ENCODE data around the gene GPX2.

GPX2 gene

GRCh38 chr14:64910847-64911495, 31.6 kb downstream of the GPX2 start:
- Histone ChIP-seq H3K4me3 (ENCODE audit: low read length) (no peak overlapping the region), H3K4me2 (ENCODE audit: low read depth, low read length) (no peak overlapping the region), H2AFZ (ENCODE audit: low read length) (no peak overlapping the region), H3K4me1 (ENCODE audit: low read length) (peaks cover 10% of the 10 kb centered on the region; the same call in 1 of the 2 replicates), H3K9me2 (replicated peaks; ENCODE audit: insufficient read depth, low read length) (no peaks in the 10 kb centered on the region), H3K79me2 (ENCODE audit: low read length) (peaks cover 18% of the 10 kb centered on the region), H3K9ac (ENCODE audit: low read length) (no peak overlapping the region), H3K9me3 (replicated peaks; ENCODE audit: insufficient read depth, low read length) (no peaks in the 10 kb centered on the region), H3K36me3 (replicated peaks; ENCODE audit: insufficient read depth, low read length) (no peaks in the 10 kb centered on the region), H3K27ac (ENCODE audit: low read length) (no peak overlapping the region), H4K20me1 (ENCODE audit: insufficient read depth, low read length) (no peaks in the 10 kb centered on the region), H3K27me3 (replicated peaks; ENCODE audit: insufficient read depth, low read length) (no peaks in the 10 kb centered on the region), H3F3A (ENCODE audit: insufficient read depth, low read length) (no peaks in the 10 kb centered on the region)
- no peak for DNase-seq
- TF ChIP-seq EZH2phosphoT487 (IDR thresholded peaks at IDR 0.05; ENCODE audit: low read length) (no peak), CTCF (IDR thresholded peaks at IDR 0.05; ENCODE audit: low read length) (peak; percentile 25; the same call in 1 of the 2 replicates)

DNA sequence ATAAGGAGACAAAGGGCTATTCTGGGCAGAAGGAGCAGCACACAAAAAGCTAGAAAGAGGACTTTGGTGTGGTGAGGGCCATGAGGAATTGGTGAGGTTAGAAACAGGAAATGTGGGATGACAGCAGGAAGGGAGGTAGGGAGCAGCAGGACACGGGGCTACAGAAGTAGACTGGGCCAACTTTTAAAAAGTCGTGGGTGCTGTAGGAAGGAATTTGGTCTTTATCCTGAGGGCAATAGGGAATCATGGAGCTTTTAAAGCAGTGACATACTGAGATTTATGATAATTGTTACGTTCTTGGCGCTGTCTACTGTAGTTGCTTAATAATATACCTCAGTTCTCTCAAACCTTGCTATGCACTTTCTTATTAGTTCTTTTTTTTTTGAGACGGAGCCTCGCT, 36.5 kb downstream of the GPX2 start:
- Histone ChIP-seq H3K27me3 (replicated peaks; ENCODE audit: insufficient read depth, low read length) (no peaks in the 10 kb centered on the region), H3K36me3 (replicated peaks; ENCODE audit: insufficient read depth, low read length) (no peaks in the 10 kb centered on the region), H3K9me3 (replicated peaks; ENCODE audit: insufficient read depth, low read length) (no peaks in the 10 kb centered on the region), H3K79me2 (ENCODE audit: low read length) (no peaks in the 10 kb centered on the region), H3K9me2 (replicated peaks; ENCODE audit: insufficient read depth, low read length) (no peaks in the 10 kb centered on the region), H3K4me1 (ENCODE audit: low read length) (no peaks in the 10 kb centered on the region), H3K4me2 (ENCODE audit: low read depth, low read length) (no peak overlapping the region), H3K9ac (ENCODE audit: low read length) (no peak overlapping the region), H4K20me1 (ENCODE audit: insufficient read depth, low read length) (no peaks in the 10 kb centered on the region), H3F3A (ENCODE audit: insufficient read depth, low read length) (no peaks in the 10 kb centered on the region), H3K27ac (ENCODE audit: low read length) (no peak overlapping the region), H3K4me3 (ENCODE audit: low read length) (no peak overlapping the region), H2AFZ (ENCODE audit: low read length) (no peak overlapping the region)
- TF ChIP-seq EZH2phosphoT487 (IDR thresholded peaks at IDR 0.05; ENCODE audit: low read length) = no peak
- no peak for TF ChIP-seq EZH2 (optimal IDR thresholded peaks at IDR 0.05; ENCODE audit: low read depth, low read length)
- no peak for TF ChIP-seq CTCF (IDR thresholded peaks at IDR 0.05; ENCODE audit: low read length)
- DNase-seq = no peak

- Histone ChIP-seq H3K36me3 (replicated peaks; ENCODE audit: insufficient read depth, low read length) (no peaks in the 10 kb centered on the region), H3F3A (ENCODE audit: insufficient read depth, low read length) (no peaks in the 10 kb centered on the region), H3K9me3 (replicated peaks; ENCODE audit: insufficient read depth, low read length) (no peaks in the 10 kb centered on the region), H3K4me3 (ENCODE audit: low read length) (no peak overlapping the region), H3K27ac (ENCODE audit: low read length) (no peak overlapping the region), H3K9ac (ENCODE audit: low read length) (no peak overlapping the region), H3K4me2 (ENCODE audit: low read depth, low read length) (no peak overlapping the region), H3K4me1 (ENCODE audit: low read length) (no peaks in the 10 kb centered on the region), H2AFZ (ENCODE audit: low read length) (no peak overlapping the region), H4K20me1 (ENCODE audit: insufficient read depth, low read length) (no peaks in the 10 kb centered on the region), H3K27me3 (replicated peaks; ENCODE audit: insufficient read depth, low read length) (no peaks in the 10 kb centered on the region), H3K9me2 (replicated peaks; ENCODE audit: insufficient read depth, low read length) (no peaks in the 10 kb centered on the region), H3K79me2 (ENCODE audit: low read length) (no peaks in the 10 kb centered on the region)
- no peak for TF ChIP-seq EZH2 (optimal IDR thresholded peaks at IDR 0.05; ENCODE audit: low read depth, low read length)
- no peak for TF ChIP-seq CTCF (IDR thresholded peaks at IDR 0.05; ENCODE audit: low read length)
- TF ChIP-seq EZH2phosphoT487 (IDR thresholded peaks at IDR 0.05; ENCODE audit: low read length) = no peak
- no peak for DNase-seq
Observed at GRCh38 chr14:64899958-64900357, 42.6 kb downstream of the GPX2 start.

All from MM.1S (cell line).